T follicular helper cell (primary cell): ENCODE results near the gene CWF19L2.

ENCODE experiments used
- DNase-seq: peaks from one replicate; pipeline ENCODE4 v3.0.0-alpha.2; 2020; ENCODE audit warnings: low read depth

Gene CWF19L2

DNA sequence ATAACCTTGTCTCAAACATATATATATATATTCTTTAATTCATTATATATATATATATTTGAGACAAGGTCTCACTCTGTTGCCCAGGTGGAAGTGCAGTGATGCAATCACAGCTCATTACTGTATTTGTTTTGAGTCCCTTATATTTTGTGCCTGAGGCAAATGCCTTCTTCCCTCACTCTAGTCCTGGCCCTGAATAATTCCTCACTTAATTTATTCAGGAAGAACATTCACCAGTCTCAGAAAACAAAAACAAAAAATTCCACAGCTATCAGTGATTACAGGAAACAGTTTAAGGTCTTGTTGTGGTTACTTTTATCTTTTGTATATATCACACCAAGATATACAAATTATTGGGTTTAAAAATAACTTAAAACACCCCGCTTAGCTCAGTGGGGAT lies 155.7 kb downstream of the CWF19L2 start:
- no peak for DNase-seq

DNA sequence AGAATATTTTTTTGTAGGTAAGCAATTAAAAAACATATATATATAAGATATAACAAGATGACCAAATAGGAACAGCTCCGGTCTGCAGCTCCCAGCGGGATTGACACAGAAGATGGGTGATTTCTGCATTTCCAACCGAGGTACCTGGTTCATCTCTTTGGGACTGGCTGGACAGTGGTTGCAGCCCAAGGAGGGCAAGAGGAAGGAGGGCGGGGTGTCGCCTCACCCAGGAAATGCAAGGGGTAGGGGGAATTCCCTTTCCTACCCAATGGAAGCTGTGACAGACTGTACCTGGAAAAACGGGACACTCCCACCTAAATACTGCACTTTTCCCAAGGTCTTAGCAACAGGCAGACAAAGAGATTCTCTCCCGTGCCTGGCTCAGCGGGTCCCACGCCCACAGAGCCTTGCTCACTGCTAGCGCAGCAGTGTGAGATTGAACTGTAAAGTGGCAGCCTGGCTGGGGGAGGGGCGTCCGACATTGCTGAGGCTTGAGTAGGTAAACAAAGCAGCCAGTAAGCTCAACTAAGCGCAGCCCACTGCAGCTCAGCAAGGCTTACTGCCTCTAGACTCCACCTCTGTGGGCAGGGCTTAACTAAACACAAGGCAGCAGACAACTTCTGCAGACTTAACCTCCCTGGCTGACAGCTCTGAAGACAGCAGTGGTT lies 163.8 kb downstream of the CWF19L2 start:
- no peak for DNase-seq

DNA sequence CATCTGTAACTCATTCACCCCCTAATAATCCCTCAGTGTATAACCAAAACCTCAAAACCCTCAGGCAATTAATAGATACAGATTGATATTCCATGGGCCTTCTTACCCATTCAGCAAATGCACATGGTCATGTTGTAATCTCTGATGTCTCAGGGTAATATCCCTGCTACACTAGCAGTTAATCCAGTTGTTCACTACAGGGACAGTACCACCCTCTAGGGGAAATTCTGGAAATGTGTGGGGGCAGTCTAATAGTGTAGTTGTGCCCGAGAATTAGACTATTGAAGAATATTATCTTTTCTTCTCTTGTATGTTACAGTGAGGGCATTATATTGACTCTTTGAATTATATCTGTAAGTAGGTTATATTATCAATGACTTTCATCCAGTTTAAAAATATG lies 175.4 kb downstream of the CWF19L2 start:
- DNase-seq, result no peak
